H1 (cell line): Measurements from ENCODE around the gene TAX1BP1. TPM values are rescaled to one million over a fixed set of nuclear protein-coding genes. Genes with fewer than 3 reads are reported as not detected.

Source experiments
- PHF8 ChIP-seq: fragments of 200-600 bp; sonication (generic); conservative IDR thresholded peaks from 2 replicates; pipeline ENCODE4 v1.7.1; 2012; ENCODE audit warnings: low read depth, mild to moderate bottlenecking, inconsistent platforms, low read length, moderate library complexity
- polyA plus RNA-seq, 7 experiments: library from polyadenylated mRNA; depleted of rRNA in 3 of 7; stranded (reverse) in 5 of 7; unstranded in 2 of 7; fragments of >200 nt in 5 of 7; fragments of 200-250 nt in 2 of 7; gene quantifications; 1 replicate in 5 of 7; 2 replicates in 1 of 7; 4 replicates in 1 of 7; pipeline versions ENCODE4 v1.2.1 to v1.2.3, GENCODE V29; 2011 to 2013; ENCODE audit warnings: missing spikeins in 2 of 7, mixed read lengths in 2 of 7
- total RNA-seq: library from RNA; stranded (reverse); fragmentation: NEBNext Ultra II Directional; extraction: Animal tissue kit (Norgen Biotek cat#: 25700); gene quantifications from 2 replicates; pipeline ENCODE4 v1.2.1, GENCODE V29; 2021

TAX1BP1 gene
- total and polyA plus RNA-seq, 2 of the 8 experiments (the other 6 are each of a cell fraction or from before 2014, with no cell fraction given) = 56.0 to 62.7 TPM

DNA sequence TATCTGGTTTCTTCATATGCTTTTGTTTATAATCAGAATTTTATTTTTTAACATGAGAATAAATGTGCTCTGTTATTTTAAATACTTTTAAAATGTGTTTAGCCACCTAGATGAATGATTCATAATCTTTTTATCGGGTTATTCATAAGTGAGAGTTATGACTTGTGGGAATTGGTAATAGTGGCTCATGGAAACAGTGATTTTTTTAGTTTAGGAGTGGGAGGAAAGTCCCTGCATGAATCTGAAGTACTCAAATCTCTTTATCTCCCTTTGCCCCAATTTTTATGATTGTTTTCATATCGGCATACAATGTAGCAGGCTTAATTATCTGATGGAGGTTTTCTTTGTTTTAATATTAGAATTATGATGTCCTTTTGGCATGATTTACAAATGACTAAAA, 42.9 kb downstream of the TAX1BP1 start (continued):
- TF ChIP-seq PHF8 = no peak
